Thoracic aorta (tissue), 2 donors: ENCODE measurements around the gene TNNI2. TPM values are rescaled to one million over a fixed set of nuclear protein-coding genes. Genes with fewer than 3 reads are reported as not detected.
A peak's percentile ranks its signal among the peaks of the same experiment; 100 is the strongest.
"Not testable (repeated sequence)": the region's sequence is repeated elsewhere in the genome, so short reads cannot be mapped to it uniquely, and the experiment has no call there.

Source experiments
- ATAC-seq: fragments of 150-250 bp; one replicate; pipeline ENCODE4 v1.8.0; 2017; ENCODE audit warnings: low read depth; ENCODE audit not compliant: insufficient number of reproducible peaks, low FRiP score
- DNase-seq: peaks from one replicate; pipeline ENCODE4 v3.0.0-alpha.2; 2020; ENCODE audit warnings: low spot score
- H3K27ac ChIP-seq, 2 donors: fragments of 200-600 bp; sonication (generic); 1 replicate in 1 of 2; 2 replicates in 1 of 2; pipeline ENCODE4 v1.5.1; 2016; ENCODE audit warnings: mild to moderate bottlenecking in 2 of 2, moderate library complexity in 2 of 2
- H3K27me3 ChIP-seq: fragments of 200-600 bp; sonication (generic); replicated peaks from 2 replicates; pipeline ENCODE4 v1.6.0; 2016; ENCODE audit warnings: mild to moderate bottlenecking; ENCODE audit not compliant: insufficient read depth
- H3K36me3 ChIP-seq: fragments of 200-600 bp; sonication (generic); one replicate; pipeline ENCODE4 v1.5.1; 2016
- H3K4me1 ChIP-seq, 2 donors: fragments of 200-600 bp; sonication (generic); 1 replicate in 1 of 2; 2 replicates in 1 of 2; pipeline versions ENCODE4 v1.5.1 to v1.6.0; 2016; ENCODE audit warnings: low read depth in 2 of 2, mild to moderate bottlenecking in 1 of 2; ENCODE audit not compliant: control insufficient read depth in 1 of 2
- H3K4me3 ChIP-seq: fragments of 200-600 bp; sonication (generic); 2 replicates; pipeline ENCODE4 v1.5.1; 2016; ENCODE audit warnings: mild to moderate bottlenecking
- H3K9me3 ChIP-seq: fragments of 200-600 bp; sonication (generic); 2 replicates; pipeline ENCODE4 v1.5.1; 2016
- CTCF ChIP-seq: fragments of 200-600 bp; sonication (generic); IDR thresholded peaks from one replicate; pipeline ENCODE4 v1.5.1; 2019; ENCODE audit warnings: antibody characterized with exemption
- total RNA-seq, 2 donors: library from RNA; depleted of rRNA; stranded (reverse); fragments of >200 nt; gene quantifications; one replicate each; pipeline versions ENCODE4 v1.1.0 to v1.2.3, GENCODE V29; 2016

TNNI2 gene
- total RNA-seq, 2 donors from 2014 or later, result not detected

- DNase-seq (no peak), ATAC-seq (no peak)
- no peaks in the 10 kb centered on the region for H3K27me3 ChIP-seq
- peaks cover 5% of the 10 kb centered on the region for H3K36me3 ChIP-seq
- peak; percentile 94 for TF ChIP-seq CTCF
- H3K4me1 ChIP-seq, result peaks cover 5 to 33% of the 10 kb centered on the region in 2 donors
- no peak overlapping the region for H3K4me3 ChIP-seq
- no peak overlapping the region for H3K27ac ChIP-seq
- no peaks in the 10 kb centered on the region for H3K9me3 ChIP-seq
Observed at GRCh38 chr11:1882265-1883238, 43.8 kb downstream of the TNNI2 start.

- Histone ChIP-seq H3K9me3 (no peaks in the 10 kb centered on the region), H3K27me3 (no peaks in the 10 kb centered on the region), H3K4me3 (no peak overlapping the region), H3K36me3 (peaks cover 5% of the 10 kb centered on the region), H3K4me1 (peaks cover 5 to 29% of the 10 kb centered on the region in 2 donors), H3K27ac (no peak overlapping the region)
- no peak for TF ChIP-seq CTCF
- ATAC-seq (no peak), DNase-seq (no peak)
Observed at GRCh38 chr11:1883346-1884302, 44.8 kb downstream of the TNNI2 start.

DNA sequence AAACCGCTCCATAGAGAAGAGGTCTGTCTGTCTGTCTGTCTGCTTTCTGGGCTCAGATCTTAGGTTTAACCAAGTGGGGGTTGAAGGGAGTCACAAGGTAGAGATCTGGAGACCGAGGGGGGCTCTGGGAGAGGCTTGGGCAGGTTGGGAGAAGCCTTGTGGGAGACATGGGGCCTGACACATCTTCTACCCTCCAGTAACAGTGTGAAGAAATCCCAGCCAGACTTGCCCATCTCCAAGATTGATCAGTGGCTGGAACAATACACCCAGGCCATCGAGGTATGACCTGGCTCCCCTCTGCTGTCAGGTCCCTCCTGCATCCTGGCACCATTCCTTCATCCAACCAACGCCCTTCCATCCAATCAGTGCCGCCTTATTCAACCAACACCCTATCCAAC lies 45.5 kb downstream of the TNNI2 start:
- no peak overlapping the region for H3K4me3 ChIP-seq
- ATAC-seq, result no peak
- H3K9me3 ChIP-seq, result no peaks in the 10 kb centered on the region
- no peak for TF ChIP-seq CTCF
- H3K4me1 ChIP-seq, result peaks cover 5 to 29% of the 10 kb centered on the region in 2 donors
- no peak overlapping the region for H3K27ac ChIP-seq
- peaks cover 5% of the 10 kb centered on the region for H3K36me3 ChIP-seq
- H3K27me3 ChIP-seq, result no peaks in the 10 kb centered on the region
- DNase-seq, result no peak

GRCh38 chr11:1886551-1886950 lies 47.8 kb downstream of the TNNI2 start:
- not testable (repeated sequence) for H3K4me1 ChIP-seq, DNase-seq, H3K27ac ChIP-seq, H3K9me3 ChIP-seq, ATAC-seq, H3K36me3 ChIP-seq, H3K4me3 ChIP-seq, H3K27me3 ChIP-seq

DNA sequence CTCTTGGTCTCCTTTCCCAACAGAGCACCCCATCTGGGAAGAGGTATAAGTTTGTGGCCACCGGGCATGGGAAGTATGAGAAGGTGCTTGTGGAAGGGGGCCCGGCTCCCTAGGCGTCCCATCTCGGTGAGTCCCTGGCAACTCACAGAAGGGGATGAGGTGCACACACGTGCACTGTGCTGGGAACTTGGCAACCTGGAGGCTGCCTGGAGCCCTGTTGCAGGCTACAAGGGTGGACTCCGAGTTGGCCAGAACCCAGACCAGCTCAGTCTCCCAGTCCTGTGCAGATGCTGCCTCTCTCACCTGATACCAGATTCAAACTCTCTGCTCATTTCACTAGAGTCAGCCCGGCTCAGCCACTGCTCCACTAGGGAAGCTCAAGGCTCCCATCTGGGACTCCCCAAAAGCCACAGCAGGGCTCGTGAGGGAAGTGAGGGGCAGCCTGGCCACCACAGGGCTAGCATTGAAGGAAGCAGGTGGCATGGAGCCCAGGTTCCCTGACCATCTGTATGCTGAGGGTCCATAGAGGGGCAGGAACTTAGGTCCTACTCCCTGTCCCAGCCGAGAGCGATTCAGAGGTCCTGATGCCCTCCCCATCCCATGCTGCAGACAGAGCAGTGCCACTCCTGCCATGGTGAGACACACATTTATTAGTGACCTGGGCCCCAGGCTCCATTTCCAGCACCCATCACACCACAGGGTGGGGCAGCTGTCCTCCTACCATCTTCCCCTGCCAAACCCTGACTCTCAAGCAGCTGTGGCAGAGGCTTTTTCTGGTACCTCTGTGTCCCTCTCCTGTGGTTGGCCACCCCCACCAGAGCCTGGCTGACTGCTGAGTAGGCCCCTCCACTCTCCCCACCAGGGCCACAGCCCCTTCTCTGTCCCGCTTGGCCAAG lies 48.9 kb downstream of the TNNI2 start:
- Histone ChIP-seq H3K36me3 (peaks cover 5% of the 10 kb centered on the region), H3K27me3 (no peaks in the 10 kb centered on the region), H3K4me3 (no peak overlapping the region), H3K27ac (no peak overlapping the region), H3K9me3 (no peaks in the 10 kb centered on the region), H3K4me1 (no peaks in the 10 kb centered on the region)
- no peak for TF ChIP-seq CTCF
- no peak for DNase-seq
- ATAC-seq, result no peak
